Measurements from ENCODE around the gene MFNG.
"Not testable (repeated sequence)": the region's sequence is repeated elsewhere in the genome, so short reads cannot be mapped to it uniquely, and the experiment has no call there.

The MFNG gene, protein sequence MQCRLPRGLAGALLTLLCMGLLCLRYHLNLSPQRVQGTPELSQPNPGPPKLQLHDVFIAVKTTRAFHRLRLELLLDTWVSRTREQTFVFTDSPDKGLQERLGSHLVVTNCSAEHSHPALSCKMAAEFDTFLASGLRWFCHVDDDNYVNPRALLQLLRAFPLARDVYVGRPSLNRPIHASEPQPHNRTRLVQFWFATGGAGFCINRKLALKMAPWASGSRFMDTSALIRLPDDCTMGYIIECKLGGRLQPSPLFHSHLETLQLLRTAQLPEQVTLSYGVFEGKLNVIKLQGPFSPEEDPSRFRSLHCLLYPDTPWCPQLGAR

DNA sequence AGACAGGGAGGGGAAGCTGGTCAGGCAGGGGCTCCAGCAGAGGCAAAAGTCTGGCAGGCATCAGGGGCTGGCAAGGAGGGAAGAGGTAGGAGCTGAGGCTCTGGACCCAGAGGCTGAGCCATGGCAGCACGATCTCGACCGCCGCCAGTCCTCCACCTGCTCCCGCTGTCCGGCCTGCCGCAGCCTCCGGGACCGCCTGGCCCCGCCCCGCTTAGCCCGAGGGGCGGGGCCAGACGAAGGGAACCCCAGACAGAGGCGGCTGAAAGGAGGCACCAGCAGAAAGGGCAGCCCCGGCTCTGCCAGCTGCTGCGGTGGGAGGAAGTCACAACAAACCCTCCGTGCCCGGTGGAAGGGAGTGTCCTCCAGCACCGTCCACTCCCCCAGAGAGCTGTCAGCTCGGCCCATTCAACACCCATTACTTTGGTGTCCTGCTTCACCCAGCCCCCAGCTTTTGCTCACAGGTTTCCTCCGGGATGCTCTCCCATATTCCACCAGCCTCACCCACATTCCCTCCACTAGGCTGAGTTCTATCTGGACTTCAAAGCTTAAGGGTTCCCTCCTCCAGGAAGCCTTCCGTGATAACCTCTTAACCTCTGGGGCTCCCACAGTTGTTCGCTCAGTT, at the start of gene MFNG:
Gene MFNG, minus strand, starts transcription at position 161 of the 622 bp plus-strand sequence. CDS start 207 bp downstream, outside the sequence.
- no peak for DNase-seq

DNA sequence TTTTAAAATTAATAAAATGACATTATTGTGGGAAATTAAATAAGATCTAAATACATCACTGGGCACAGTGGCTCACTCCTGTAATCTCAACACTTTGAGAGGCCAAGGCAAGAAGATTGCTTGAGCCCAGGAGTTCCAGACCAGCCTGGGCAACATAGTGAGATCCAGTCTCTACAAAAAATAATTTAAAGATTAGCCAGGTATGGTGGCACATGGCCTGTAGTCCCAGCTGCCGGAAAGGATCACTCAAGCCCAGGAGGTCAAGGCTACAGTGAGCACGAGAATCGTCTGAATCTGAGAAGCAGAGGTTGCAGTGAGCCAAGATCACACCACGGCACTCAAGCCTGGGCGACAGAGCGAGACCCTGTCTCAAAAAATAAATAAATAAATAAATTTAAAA, 49.0 kb upstream of the MFNG start:
- no peak for DNase-seq

DNA sequence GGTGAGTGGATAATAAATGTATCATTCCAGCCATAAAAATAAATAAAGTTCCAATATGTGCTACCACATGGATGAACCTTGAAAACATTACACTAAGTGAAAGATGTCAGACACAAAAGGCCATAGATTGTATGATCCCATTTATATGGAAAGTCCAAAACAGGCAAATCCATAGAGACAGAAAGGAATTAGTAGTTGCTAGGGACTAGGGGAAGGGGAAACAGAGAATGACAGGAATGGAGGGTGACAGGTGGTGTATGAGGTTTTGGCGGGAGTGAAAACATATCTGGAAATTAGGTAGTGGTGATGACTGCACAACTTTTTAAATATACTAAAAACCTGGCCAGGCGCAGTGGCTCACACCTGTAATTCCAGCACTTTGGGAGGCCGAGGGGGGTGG, 48.3 kb upstream of the MFNG start:
- DNase-seq, result no peak

DNA sequence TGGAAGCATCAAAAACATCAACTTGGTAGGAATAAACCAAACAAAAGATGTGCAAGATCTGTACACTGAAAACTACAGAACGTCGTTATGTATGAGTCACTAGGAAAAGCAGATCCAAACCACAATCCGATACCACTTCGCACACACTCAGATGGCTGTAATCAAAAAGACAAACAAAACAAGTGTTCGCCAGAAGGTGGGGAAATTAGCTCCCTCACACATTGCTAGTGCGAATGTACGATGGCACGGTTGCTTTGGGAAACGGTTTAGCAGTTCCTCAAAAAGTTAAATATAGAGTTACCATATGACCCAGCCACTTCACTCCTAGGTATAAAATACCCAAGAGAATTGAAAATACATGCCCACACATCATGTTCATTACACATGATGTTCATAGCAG, 47.8 kb upstream of the MFNG start:
- DNase-seq, result no peak

DNA sequence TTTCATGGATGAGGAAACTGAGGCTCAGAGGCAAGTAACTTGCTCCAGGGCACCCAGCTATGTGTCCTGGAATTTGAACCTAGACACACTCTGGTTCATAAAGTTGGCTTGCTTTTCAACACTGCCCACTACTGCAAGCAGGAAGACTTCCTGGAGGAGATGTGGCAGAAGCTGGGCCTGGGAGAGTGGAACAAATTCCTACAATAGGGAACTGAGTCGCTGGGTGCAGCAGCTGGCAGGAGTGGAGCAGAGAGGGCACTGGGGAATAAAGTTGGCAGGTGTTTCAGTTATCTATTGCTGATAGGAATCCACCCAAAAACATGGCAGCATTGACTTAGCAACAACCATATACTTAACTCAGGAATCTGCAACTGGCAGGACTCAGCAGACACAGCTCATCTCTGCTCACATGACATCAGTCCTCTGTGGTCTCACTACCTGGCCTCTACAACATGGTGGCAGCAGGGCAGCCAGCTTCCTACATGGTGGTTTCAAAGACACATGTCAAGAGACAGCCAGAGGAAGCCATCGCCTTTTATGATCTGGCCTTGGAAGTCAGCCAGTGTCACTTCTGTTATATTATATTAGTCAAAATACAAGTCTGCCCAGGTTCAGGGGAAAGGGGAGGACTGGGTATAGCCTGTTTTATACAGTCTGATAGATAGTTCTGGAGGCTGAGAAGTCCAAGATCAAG, 43.6 kb upstream of the MFNG start:
- DNase-seq, result no peak

DNA sequence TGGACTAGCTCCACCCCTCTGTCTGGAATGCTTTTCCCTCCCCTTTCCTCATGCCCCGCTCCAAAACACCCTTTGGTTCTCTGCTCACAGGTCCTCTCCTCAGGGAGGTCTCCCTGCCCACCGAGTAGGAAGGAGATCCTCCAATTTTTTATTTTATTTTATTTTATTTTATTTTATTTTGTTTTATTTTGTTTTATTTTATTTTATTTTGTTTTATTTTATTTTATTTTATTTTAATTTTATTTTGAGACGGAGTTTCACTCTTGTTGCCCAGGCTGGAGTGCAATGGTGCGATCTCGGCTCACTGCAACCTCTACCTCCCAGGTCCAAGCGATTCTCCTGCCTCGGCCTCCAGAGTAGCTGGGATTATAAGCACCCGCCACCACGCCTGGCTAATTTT, 41.8 kb upstream of the MFNG start:
- DNase-seq, result not testable (repeated sequence)

DNA sequence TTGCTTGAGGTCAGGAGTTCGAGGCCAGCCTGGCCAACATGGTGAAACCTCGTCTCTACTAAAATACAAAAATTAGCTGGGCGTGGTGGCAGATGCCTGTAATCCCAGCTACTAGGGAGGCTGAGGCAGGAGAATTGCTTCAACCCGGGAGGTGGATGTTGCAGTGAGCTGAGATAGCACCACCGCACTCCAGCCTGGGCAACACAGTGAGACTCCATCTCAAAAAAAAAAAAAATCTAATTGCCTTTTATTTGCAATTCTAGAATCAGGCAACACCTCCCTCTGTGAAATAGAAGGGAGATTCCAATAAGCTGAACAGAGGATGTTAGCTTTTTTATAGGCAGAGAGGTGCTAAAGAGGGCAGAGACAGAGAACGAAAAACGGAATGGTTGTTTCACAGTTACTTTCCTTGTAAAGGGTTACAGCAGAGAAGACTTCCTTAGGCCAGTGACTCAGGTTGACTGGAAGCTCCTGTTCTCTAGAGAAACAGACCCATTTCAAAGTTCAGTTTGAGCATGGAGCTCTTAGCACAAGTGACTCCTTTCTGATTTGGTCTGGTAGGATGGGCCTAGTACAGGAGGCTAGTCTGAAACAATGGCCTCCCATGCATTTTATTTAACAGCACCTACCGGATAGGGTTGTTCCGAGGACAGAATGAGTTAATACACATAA, 41.0 kb upstream of the MFNG start:
- not testable (repeated sequence) for DNase-seq

DNA sequence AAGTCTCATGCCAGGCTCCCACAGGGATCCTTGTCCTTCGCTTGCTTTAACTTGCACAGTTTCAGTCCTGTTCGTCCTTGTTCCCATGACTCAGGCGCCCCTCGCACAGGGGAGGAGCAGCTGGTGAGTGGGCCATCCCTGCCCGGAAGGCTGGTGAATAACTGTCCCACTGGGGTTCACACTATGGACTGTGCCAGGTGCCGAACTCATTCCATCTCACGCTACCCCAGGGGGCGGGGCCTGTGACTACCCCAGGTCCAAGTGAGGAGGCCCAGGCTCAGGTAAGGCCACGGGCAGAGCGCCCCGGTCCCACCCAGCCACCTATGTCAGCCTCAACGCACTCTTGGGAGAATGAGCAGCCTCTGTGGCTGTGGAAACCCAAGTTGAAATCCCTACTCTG, 40.2 kb upstream of the MFNG start:
- no peak for DNase-seq

DNA sequence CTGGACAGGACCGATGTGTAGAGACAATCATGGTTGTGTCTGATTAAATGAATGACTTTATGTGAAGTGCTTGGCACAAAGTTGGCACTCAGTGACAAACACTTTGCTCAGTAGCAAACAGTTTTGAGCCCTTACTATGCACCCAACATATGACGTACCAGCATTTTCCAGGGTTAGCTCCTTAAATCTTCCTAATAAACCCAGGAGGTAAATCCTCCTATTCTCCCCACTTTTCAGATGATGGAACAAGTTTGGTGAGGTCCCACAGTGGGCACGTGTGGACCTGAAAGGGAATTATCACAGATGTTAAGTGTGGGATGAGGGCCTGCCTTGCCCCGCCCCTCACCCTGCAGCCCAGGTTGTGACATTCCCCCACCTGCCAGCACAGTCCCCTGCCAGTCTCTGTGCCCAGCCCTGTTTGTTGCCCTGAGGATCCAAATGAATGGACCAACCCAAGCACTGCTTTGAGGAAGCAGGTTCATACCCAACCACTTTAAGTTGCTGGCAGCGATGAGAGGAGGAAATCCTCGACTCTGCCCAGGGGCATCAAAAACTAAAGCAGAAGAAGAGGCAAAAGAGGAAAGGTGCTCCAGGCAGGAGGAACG, 39.7 kb upstream of the MFNG start:
- no peak for DNase-seq

DNA sequence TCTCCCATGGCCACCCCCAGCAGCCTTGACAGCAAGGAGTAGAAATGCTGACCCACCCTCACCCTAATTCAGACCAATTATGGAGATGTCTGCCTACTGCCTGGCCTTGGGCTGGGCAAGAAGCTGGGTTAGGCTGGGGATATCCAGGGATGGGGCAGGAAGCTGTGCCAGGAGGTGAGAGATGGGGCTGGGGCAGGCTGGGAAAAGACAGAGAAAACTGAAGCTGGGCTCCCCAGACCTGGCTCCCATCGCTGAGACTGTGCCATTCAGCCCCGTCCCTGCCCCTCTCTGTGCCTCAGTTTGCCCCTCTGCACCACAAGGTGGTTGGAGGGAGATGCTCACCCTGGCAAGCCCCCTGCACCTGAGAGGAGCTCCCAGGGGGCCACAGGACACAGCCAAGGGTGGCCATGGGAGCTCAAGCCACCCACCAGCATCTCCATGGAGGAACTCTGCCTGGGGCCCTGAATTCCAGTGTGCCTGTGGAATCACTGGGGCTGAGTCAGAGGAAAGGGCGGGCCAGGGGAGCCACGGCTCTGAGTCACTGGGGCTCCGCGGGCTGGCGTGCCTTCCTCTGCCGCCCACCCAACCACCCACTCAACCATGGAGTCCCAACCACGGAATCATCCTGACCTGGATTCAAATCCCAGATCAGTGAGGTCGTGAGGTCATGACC, 39.0 kb upstream of the MFNG start:
- no peak for DNase-seq

DNA sequence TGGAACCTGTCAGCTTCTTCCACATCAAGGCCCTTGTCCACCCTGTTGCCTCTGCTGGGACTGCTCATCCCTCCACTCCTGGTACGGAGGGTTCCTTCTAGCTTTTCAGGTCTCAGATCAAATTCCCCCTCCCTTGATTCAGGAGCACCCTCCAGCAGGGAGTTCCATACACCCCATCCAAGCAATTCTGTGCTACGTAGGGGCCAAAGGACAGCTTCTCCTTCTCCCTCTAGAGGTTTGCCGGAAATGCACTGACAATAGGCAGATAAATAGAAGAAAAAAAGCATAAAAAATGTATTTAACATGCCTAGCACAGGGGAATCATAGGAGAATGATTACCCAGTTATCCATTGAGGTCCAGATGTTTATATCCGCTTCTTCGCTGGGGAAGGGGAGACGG, 36.3 kb upstream of the MFNG start:
- no peak for DNase-seq

DNA sequence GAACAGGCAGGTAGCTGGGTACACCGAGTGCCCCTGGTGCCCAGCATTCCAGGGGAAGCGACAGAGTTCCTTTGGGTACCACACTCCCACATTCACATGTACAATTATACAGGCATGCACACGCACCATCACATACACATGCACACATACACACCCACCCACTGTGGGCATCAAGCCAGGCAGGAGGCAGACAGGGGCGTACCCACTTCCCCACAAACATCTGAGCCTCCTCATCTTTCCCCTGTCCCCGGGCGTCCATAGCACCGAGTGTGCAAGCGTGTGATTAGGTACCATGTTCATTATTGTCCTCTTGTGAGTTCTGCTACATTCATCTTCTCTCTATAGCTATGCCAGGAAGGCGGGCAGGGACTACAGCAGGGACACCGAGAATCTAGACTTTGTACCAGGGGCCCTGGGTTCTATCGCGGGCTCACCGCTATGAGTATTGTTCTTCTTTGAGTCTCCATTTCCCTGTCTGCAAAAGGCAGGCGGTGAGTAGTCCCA, 35.1 kb upstream of the MFNG start:
- no peak for DNase-seq

DNA sequence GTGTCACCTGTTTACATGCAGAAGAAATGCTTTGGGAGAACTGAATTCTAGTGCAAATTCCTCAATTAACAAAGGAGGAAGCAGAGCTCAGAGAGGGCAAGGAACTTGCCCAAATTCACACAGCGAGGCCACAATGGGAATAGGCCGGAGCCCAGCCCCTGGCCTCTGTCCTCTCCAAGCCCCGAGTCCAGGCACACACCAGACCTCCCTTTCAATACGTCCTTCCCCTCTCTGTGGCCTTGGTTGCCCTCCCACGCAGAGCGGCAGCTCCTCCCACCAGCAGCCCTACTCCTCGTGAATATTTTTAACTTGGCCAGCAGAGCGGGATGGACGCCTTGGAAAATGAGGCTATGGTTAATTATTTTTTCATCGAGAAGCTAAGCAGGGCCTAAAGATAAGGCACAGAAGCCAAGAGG, 34.6 kb upstream of the MFNG start:
- DNase-seq, result no peak

DNA sequence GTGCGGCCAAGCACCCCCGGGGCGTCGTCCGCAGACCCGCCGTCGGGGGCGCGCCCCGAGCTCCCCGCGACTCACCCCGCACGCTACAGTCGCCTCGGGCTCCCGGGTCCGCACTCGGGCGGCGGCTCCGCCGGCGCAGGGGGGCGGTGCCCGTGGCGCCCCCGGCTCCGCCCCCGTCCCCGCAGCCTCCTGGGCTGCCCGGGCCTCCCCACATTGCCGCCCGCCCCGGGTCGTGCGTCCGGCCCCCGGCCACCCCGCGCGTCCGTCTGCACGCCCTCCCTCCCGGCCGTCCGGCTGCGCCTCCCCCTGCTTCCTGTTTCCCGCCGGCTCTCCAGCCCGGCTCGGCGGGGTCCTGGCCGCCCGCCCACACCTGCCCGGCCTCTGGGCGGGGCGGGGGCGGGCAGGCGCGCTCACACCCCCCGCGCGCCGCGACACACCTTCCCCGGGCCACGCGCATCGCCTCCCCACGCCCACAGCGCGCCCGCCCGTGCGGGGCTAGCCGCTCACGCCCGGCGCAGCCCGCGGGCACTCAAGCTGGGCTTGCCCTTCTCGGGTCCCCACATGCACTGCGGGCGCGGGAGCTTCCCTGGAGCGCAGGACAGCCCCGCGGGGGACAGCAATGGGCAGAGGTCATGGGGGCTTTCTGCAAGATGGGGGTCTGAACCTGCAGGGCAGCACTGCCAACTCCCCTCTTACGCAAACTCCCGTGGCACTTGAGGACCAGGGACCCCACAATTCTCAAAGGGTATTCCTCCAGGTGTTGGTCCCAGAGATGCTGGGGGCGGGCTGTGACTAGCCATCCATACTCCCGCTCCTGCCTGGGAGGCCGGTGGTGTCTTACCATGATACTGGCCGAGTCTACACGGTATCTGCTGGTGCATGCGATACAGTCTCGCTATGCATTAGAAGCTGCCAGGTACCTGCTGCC, 33.3 kb upstream of the MFNG start, which contains the start of gene CARD10:
Gene CARD10, minus strand, starts transcription at position 148 of the 928 bp plus-strand sequence. CDS start 215 bp downstream, outside the sequence.
- no peak for DNase-seq

DNA sequence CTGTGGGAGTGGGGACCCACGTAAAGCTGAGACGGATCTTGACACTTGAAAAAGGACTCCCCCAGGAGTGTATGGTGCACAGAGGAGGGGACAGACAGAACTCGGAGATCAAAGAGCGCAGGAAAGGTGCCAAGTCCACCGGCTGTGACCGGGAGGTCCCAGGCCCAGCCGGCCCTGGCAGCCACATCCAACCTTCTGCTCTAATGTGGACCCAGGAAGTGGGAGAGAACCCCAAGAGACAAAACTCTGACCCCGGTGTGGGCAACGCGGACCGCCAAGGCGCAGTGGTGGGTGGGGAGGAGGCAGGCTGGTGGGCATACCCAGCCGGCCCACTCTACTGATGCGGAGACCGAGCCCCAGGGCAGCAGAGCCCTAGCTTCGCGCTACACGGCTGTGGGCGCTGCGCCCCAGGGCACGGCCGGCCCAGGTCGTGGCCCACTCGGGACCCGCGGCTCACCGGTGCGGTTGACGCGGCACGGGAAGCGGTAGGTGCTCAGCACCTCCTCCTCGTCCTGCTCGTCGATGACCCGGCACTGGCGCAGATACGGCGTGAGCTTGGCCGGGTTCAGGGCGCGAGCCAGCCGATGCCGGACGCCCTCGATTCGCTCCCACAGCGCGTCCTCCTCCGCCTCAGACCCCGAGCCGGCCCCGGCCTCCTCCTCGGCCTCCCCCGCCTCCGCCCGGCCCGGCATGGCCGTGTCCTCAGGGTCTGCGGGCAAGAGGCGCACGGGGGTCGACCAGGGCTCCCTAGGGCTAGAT, 32.5 kb upstream of the MFNG start:
- DNase-seq, result no peak

DNA sequence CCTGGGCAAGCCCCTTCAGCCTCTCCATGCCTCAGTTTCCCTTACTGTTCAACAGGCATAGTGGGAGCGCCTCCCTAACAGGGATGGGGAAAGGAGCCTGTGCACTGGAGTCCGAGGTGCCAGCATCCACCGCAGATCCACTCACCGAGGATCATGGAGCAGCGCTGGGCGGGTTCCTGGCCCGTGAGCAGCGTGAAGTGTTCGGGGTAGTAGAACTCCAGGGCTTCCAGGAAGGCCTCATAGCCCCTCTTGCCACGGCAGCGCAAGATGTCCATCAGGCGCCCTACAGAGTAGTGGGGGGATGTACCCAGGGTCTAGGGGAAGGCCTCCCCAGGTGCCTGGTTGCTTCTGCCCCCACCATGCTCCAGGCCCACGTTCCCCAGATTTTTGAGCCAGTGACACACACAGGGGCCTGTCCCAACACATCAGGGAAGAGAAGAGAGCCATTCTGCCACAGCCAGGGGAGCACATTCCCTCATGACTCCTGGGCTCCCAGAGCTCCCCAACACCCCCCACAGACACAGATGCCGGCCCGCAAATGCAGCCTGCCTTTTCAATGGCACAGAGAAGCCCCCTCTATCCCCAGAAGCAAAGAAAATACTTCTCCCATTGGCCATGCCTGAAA, 31.8 kb upstream of the MFNG start:
- no peak for DNase-seq

DNA sequence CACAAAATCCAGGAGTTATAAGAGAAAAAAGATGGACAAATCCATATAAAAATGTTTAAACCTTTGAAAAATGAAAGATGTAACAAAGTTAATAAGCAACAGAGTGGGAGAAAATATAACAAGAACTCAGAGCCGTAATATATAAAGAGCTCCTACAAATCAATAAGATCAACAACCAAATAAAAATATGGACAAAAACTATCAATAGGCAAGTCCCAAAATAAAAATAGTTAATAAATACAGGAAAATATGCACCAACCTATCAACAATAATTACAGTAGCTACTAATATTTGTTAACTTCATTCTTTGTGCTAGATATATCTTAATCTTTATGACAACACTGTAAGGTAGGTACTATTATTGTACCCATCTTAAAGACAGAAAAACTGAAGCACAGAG, 30.3 kb upstream of the MFNG start:
- DNase-seq, result no peak

DNA sequence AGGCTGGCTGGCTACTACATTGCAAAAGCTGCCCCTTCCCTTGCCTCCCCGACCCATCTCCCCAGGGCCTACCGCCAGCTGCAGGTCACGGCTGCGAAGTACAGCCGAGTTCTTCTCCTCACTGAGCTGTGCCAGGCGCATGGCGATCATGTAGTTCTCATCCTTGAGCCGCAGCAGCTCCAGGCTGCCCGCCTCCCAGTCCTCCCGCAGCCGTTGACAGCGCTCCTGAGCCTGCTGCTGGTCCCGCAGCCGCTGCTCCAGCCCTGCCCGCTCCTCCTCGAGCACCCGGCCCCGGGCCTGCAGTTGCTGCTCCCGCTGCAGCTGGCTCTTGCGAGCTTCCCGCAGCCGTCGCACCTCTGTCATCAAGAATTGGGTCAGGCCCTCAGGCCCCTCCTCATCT, 29.7 kb upstream of the MFNG start:
- no peak for DNase-seq

DNA sequence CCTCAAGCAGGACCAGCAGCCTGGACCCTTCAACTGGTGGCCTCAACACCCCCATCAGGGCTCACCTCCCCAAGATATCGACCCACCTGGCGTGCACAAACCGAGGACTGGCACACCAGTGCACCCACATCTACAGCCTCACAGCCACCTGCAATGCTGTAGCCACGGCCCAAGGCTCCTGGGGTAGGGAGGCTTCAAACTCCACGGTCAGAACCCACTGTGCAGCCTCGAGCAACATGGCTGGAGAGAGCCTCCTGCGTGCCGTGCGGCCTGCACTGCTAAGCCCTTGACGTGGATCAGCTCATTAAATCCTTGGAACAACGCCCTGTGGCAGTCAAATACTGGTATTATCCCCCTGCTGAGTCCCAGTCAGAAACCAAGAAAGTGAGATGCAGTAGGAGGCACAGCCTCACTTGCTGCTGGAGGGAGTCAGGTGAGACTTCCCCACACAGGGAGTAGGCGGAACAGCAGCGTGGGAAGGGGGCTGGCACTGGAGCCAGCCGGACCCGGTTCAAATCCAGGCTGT, 28.4 kb upstream of the MFNG start:
- DNase-seq, result no peak

Data from NCI-H510A (cell line).